H1 (cell line): ENCODE results near the gene ETF1. TPM values are rescaled to one million over a fixed set of nuclear protein-coding genes. Genes with fewer than 3 reads are reported as not detected.

Experiments
- CTCF ChIA-PET: fragments of 300-600 bp; sonication (Branson Sonifier 250); formaldehyde crosslinking; loops from one replicate; lab custom pipeline; 2021; ENCODE audit not compliant: partially characterized antibody; lab: Charles Lee
- POLR2A ChIA-PET: fragments of 300-600 bp; sonication (Branson Sonifier 250); formaldehyde crosslinking; loops from one replicate; lab custom pipeline; 2021; ENCODE audit warnings: inconsistent platforms; ENCODE audit not compliant: partially characterized antibody; lab: Charles Lee
- DNase-seq, 2 experiments: peaks; one replicate each; pipeline versions ENCODE4 v3.0.0 to v3.0.0-alpha.2; 2010 to 2022; ENCODE audit warnings: low spot score in 2 of 2, low read depth in 1 of 2, mixed read lengths in 1 of 2
- FAIRE-seq: peaks from 2 replicates; lab custom pipeline; 2011; peaks lifted over from hg19 to GRCh38; lab: Jason Lieb, UNC
- H2AFZ ChIP-seq: 2 replicates; pipeline ENCODE4 v1.8.1; 2012; ENCODE audit warnings: low read length, inconsistent platforms
- H2AK5ac ChIP-seq: 2 replicates; pipeline ENCODE4 v1.6.1; 2013; ENCODE audit warnings: low read depth, low read length
- H2BK120ac ChIP-seq: replicated peaks from 2 replicates; pipeline ENCODE3; 2013; ENCODE audit warnings: low read depth, low read length, inconsistent platforms
- H2BK12ac ChIP-seq: 2 replicates; pipeline ENCODE4 v1.6.1; 2013; ENCODE audit warnings: low read depth, low read length
- H2BK15ac ChIP-seq: 2 replicates; pipeline ENCODE4 v1.6.1; 2013; ENCODE audit warnings: low read length
- H2BK20ac ChIP-seq: 2 replicates; pipeline ENCODE4 v1.6.1; 2013; ENCODE audit warnings: low read length
- H2BK5ac ChIP-seq: 2 replicates; pipeline ENCODE4 v1.6.1; 2013; ENCODE audit warnings: low read depth, low read length
- H3K14ac ChIP-seq: 2 replicates; pipeline ENCODE4 v1.6.1; 2013; ENCODE audit warnings: inconsistent platforms; ENCODE audit not compliant: insufficient read length
- H3K18ac ChIP-seq: 2 replicates; pipeline ENCODE4 v1.6.1; 2013; ENCODE audit warnings: low read length; ENCODE audit errors: extremely low read depth
- H3K23ac ChIP-seq: 2 replicates; pipeline ENCODE4 v1.6.1; 2013; ENCODE audit warnings: inconsistent platforms; ENCODE audit not compliant: insufficient read length
- H3K23me2 ChIP-seq: 2 replicates; pipeline ENCODE4 v1.6.1; 2013; ENCODE audit warnings: low read depth, low read length
- H3K27ac ChIP-seq: 2 replicates; pipeline ENCODE4 v1.6.1; 2011; ENCODE audit warnings: low read depth, low read length, inconsistent platforms
- H3K27me3 ChIP-seq, 4 experiments: replicated peaks in 1 of 4; 1 replicate in 1 of 4; 2 replicates in 3 of 4; pipeline versions ENCODE4 v1.6.1 to v1.8.1; 2011 to 2013; ENCODE audit warnings: low read length in 3 of 4, mild to moderate bottlenecking in 3 of 4, inconsistent platforms in 2 of 4, mixed read lengths in 2 of 4, moderate library complexity in 1 of 4; ENCODE audit not compliant: control insufficient read depth in 3 of 4, insufficient read depth in 3 of 4; ENCODE audit errors: extremely low read depth in 1 of 4
- H3K36me3 ChIP-seq, 4 experiments: 2 replicates each; pipeline versions ENCODE4 v1.6.1 to v1.8.1; 2011 to 2013; ENCODE audit warnings: mild to moderate bottlenecking in 4 of 4, low read length in 3 of 4, moderate library complexity in 2 of 4, control low read depth in 1 of 4, inconsistent platforms in 1 of 4; ENCODE audit not compliant: insufficient read depth in 4 of 4, control insufficient read depth in 2 of 4
- H3K4ac ChIP-seq: replicated peaks from 2 replicates; pipeline ENCODE3; 2013; ENCODE audit warnings: low read length, low read depth, mixed read lengths, inconsistent platforms; ENCODE audit not compliant: insufficient read length
- H3K4me1 ChIP-seq, 4 experiments: replicated peaks in 1 of 4; 1 replicate in 1 of 4; 2 replicates in 3 of 4; pipeline versions ENCODE4 v1.6.1 to v1.8.1; 2011 to 2013; ENCODE audit warnings: low read length in 3 of 4, inconsistent platforms in 2 of 4, mixed read lengths in 1 of 4; ENCODE audit not compliant: insufficient read depth in 4 of 4, control insufficient read depth in 3 of 4
- H3K4me2 ChIP-seq, 2 experiments: 2 replicates each; pipeline versions ENCODE4 v1.6.1 to v1.8.1; 2011 to 2013; ENCODE audit warnings: low read depth in 2 of 2, low read length in 2 of 2, control low read depth in 1 of 2, inconsistent platforms in 1 of 2, mild to moderate bottlenecking in 1 of 2; ENCODE audit not compliant: insufficient read depth in 1 of 2
- H3K4me3 ChIP-seq, 4 experiments: fragments of 200-600, 300-600 bp in 1 of 4; sonication (generic), shearing (Covaris generic), sonication (Bioruptor Twin) in 1 of 4; 2 replicates each; pipeline versions ENCODE4 v1.5.1 to v1.8.1; 2011 to 2016; ENCODE audit warnings: low read length in 4 of 4, low read depth in 3 of 4, control low read depth in 2 of 4, inconsistent platforms in 2 of 4, mild to moderate bottlenecking in 2 of 4, mixed read lengths in 1 of 4, moderate library complexity in 1 of 4; ENCODE audit not compliant: insufficient read depth in 2 of 4; ENCODE audit errors: extremely low read depth in 1 of 4
- H3K56ac ChIP-seq: replicated peaks from 2 replicates; pipeline ENCODE3; 2013; ENCODE audit warnings: low read depth, mild to moderate bottlenecking, mixed read lengths, low read length, inconsistent platforms; ENCODE audit not compliant: insufficient read length
- H3K79me1 ChIP-seq: 2 replicates; pipeline ENCODE4 v1.6.1; 2013; ENCODE audit warnings: low read depth, low read length, control low read depth
- H3K79me2 ChIP-seq, 2 experiments: 2 replicates each; pipeline versions ENCODE4 v1.6.1 to v1.8.1; 2012 to 2013; ENCODE audit warnings: low read length in 2 of 2, mild to moderate bottlenecking in 2 of 2, inconsistent platforms in 1 of 2; ENCODE audit not compliant: insufficient read depth in 2 of 2, control insufficient read depth in 1 of 2
- H3K9ac ChIP-seq, 4 experiments: replicated peaks in 1 of 4; 1 replicate in 1 of 4; 2 replicates in 3 of 4; pipeline versions ENCODE4 v1.6.1 to v1.8.1; 2011 to 2013; ENCODE audit warnings: low read depth in 3 of 4, low read length in 3 of 4, control low read depth in 2 of 4, mild to moderate bottlenecking in 2 of 4, moderate library complexity in 2 of 4, inconsistent platforms in 1 of 4; ENCODE audit errors: extremely low read depth in 1 of 4
- H3K9me3 ChIP-seq, 2 experiments: 2 replicates each; pipeline versions ENCODE4 v1.6.1 to v1.8.1; 2012 to 2013; ENCODE audit warnings: mild to moderate bottlenecking in 2 of 2, moderate library complexity in 2 of 2, control low read depth in 1 of 2, inconsistent platforms in 1 of 2, low read depth in 1 of 2, low read length in 1 of 2, mixed read lengths in 1 of 2; ENCODE audit not compliant: insufficient read depth in 2 of 2
- H4K20me1 ChIP-seq, 2 experiments: replicated peaks in 1 of 2; 2 replicates each; pipeline versions ENCODE3 to v1.8.1; 2011 to 2013; ENCODE audit warnings: inconsistent platforms in 2 of 2, low read length in 2 of 2, mild to moderate bottlenecking in 1 of 2; ENCODE audit not compliant: insufficient read depth in 2 of 2, control insufficient read depth in 1 of 2
- H4K5ac ChIP-seq: 2 replicates; pipeline ENCODE4 v1.6.1; 2013; ENCODE audit warnings: low read length, low read depth, mixed read lengths, inconsistent platforms; ENCODE audit not compliant: insufficient read length
- H4K8ac ChIP-seq: 2 replicates; pipeline ENCODE4 v1.8.0; 2013; ENCODE audit warnings: mild to moderate bottlenecking, moderate library complexity, low read length, inconsistent platforms; ENCODE audit not compliant: insufficient read depth; ENCODE audit errors: extremely low read depth
- H4K91ac ChIP-seq: replicated peaks from 2 replicates; pipeline ENCODE3; 2013; ENCODE audit warnings: low read length, mixed read lengths, inconsistent platforms; ENCODE audit not compliant: insufficient read length
- CEBPB ChIP-seq: IDR thresholded peaks from 2 replicates; pipeline ENCODE4 v1.6.1; 2012; ENCODE audit warnings: low read depth, low read length
- EGR1 ChIP-seq: IDR thresholded peaks from 2 replicates; pipeline ENCODE4 v1.6.1; 2011; ENCODE audit warnings: low read depth, low read length, borderline replicate concordance
- EP300 ChIP-seq, 2 experiments: IDR thresholded peaks; 1 replicate in 1 of 2; 2 replicates in 1 of 2; pipeline ENCODE4 v1.6.1; 2011 to 2012; ENCODE audit warnings: low read depth in 2 of 2, low read length in 2 of 2, mild to moderate bottlenecking in 2 of 2, borderline replicate concordance in 1 of 2, inconsistent platforms in 1 of 2, moderate library complexity in 1 of 2
- EZH2 ChIP-seq: fragments of 200-600 bp; sonication (generic); IDR thresholded peaks from 2 replicates; pipeline ENCODE4 v1.7.1; 2012; ENCODE audit warnings: low read depth, mild to moderate bottlenecking, moderate library complexity, low read length, inconsistent platforms; ENCODE audit not compliant: severe bottlenecking
- JUN ChIP-seq: IDR thresholded peaks from 2 replicates; pipeline ENCODE4 v1.6.1; 2011; ENCODE audit warnings: low read depth, mild to moderate bottlenecking, improper control_type of control experiment, low read length
- KDM5A ChIP-seq: fragments of 200-600 bp; IDR thresholded peaks from 2 replicates; pipeline ENCODE4 v1.7.1; 2012; ENCODE audit warnings: mild to moderate bottlenecking, low read length, inconsistent platforms, mixed read lengths
- PHF8 ChIP-seq: fragments of 200-600 bp; sonication (generic); conservative IDR thresholded peaks from 2 replicates; pipeline ENCODE4 v1.7.1; 2012; ENCODE audit warnings: low read depth, mild to moderate bottlenecking, inconsistent platforms, low read length, moderate library complexity
- POLR2A ChIP-seq, 2 experiments: IDR thresholded peaks; 1 replicate in 1 of 2; 2 replicates in 1 of 2; pipeline ENCODE4 v1.6.1; 2011; ENCODE audit warnings: low read depth in 2 of 2, low read length in 2 of 2, mild to moderate bottlenecking in 2 of 2; ENCODE audit errors: control extremely low read depth in 1 of 2
- RNF2 ChIP-seq: fragments of 200-900, 300-1000 bp; sonication (generic); IDR thresholded peaks from 2 replicates; pipeline ENCODE4 v1.7.1; 2016; ENCODE audit warnings: borderline replicate concordance, low read depth, mild to moderate bottlenecking, antibody characterized with exemption, low read length; ENCODE audit not compliant: poor library complexity, severe bottlenecking; ENCODE audit errors: missing control alignments
- SRF ChIP-seq: IDR thresholded peaks from 2 replicates; pipeline ENCODE4 v1.6.1; 2011; ENCODE audit warnings: mild to moderate bottlenecking, low read depth, low read length, moderate library complexity
- WGBS, 2 experiments: shearing (Covaris generic) in 1 of 2; methylation state at CpG; one replicate each; pipeline versions ENCODE4 v1.1.6 to v1.1.7; 2013 to 2015; ENCODE audit warnings: low lambda C conversion rate in 2 of 2, mixed read lengths in 2 of 2, inconsistent platforms in 1 of 2, low coverage in 1 of 2, missing lambda C conversion rate in 1 of 2; ENCODE audit not compliant: insufficient replicate concordance in 2 of 2, insufficient coverage in 1 of 2, insufficient read length in 1 of 2; ENCODE audit errors: extremely low coverage in 1 of 2, missing lambda C conversion rate in 1 of 2; 5-methylcytosine and 5-hydroxymethylcytosine counted together
- polyA plus RNA-seq, 7 experiments: library from polyadenylated mRNA; depleted of rRNA in 3 of 7; stranded (reverse) in 5 of 7; unstranded in 2 of 7; fragments of >200 nt in 5 of 7; fragments of 200-250 nt in 2 of 7; gene quantifications; 1 replicate in 5 of 7; 2 replicates in 1 of 7; 4 replicates in 1 of 7; pipeline versions ENCODE4 v1.2.1 to v1.2.3, GENCODE V29; 2011 to 2013; ENCODE audit warnings: missing spikeins in 2 of 7, mixed read lengths in 2 of 7
- total RNA-seq: library from RNA; stranded (reverse); fragmentation: NEBNext Ultra II Directional; extraction: Animal tissue kit (Norgen Biotek cat#: 25700); gene quantifications from 2 replicates; pipeline ENCODE4 v1.2.1, GENCODE V29; 2021

Gene ETF1
- total and polyA plus RNA-seq, 2 of the 8 experiments (the other 6 are each of a cell fraction or from before 2014, with no cell fraction given), result 50.5 to 168 TPM

DNA sequence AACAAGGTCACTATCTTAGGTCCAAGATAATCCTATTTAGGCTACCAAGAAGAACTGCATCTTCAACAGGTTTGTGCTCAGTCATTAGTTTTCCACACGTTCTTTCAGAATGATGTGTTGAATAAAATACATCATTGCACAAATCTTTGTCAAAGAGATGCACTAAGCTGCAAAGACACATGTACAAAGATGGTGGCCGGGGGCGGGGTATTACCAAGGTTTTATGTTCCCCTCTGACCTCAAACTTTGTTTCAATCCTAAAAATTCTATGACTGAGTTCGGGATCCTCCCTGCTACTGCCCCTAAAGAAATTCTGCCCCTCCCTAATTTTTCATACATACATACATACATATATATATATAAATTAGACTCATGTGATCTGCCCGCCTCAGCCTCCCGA, 17.9 kb upstream of the ETF1 start:
- Histone ChIP-seq H3K4me1 (no peaks in the 10 kb centered on the region), H2AFZ (no peak overlapping the region), H3K36me3 (peaks cover 46 to 96% (median 81%) of the 10 kb centered on the region in 4 experiments), H3K18ac (no peak overlapping the region), H2BK20ac (no peak overlapping the region), H3K4me2 (no peak overlapping the region), H4K91ac (no peak overlapping the region), H3K27me3 (no peaks in the 10 kb centered on the region), H3K23ac (no peak overlapping the region), H3K23me2 (no peaks in the 10 kb centered on the region), H3K4me3 (no peak overlapping the region), H4K8ac (no peak overlapping the region), H3K79me1 (peaks cover 3% of the 10 kb centered on the region)
- no peak for DNase-seq
- CTCF ChIA-PET, result no interaction called here
- FAIRE-seq, result no peak
- no peak for TF ChIP-seq PHF8
- no peak for TF ChIP-seq RNF2
- TF ChIP-seq JUN, result no peak
- no peak for TF ChIP-seq SRF
- TF ChIP-seq CEBPB, result no peak
- no peak for TF ChIP-seq POLR2A (IDR thresholded peaks at IDR 0.05; ENCODE audit: control extremely low read depth in 1 of 2, low read depth in 2 of 2, low read length in 2 of 2)
- no peak for TF ChIP-seq KDM5A
- TF ChIP-seq EZH2, result no peak
- no peak for TF ChIP-seq EP300 (IDR thresholded peaks at IDR 0.05; ENCODE audit: borderline replicate concordance in 1 of 2, low read depth in 2 of 2, low read length in 2 of 2)
- TF ChIP-seq EGR1, result no peak
- TF ChIP-seq, all 59 proteins: peak for 0
- Histone ChIP-seq H3K9ac (no peak overlapping the region), H3K14ac (no peak overlapping the region), H2BK15ac (no peak overlapping the region), H4K5ac (no peak overlapping the region), H2BK12ac (no peak overlapping the region), H3K79me2 (peaks cover 0 to 49% of the 10 kb centered on the region in 2 experiments; a peak in 2 of 4 replicates), H3K4ac (no peak overlapping the region), H2BK5ac (no peak overlapping the region), H3K27ac (no peak overlapping the region), H3K9me3 (no peaks in the 10 kb centered on the region), H2BK120ac (no peak overlapping the region), H3K56ac (no peak overlapping the region), H4K20me1 (peaks cover 11 to 20% of the 10 kb centered on the region in 2 experiments), H2AK5ac (no peak overlapping the region)
- POLR2A ChIA-PET, result interaction anchor here (0.7 to 26.9 kb wide), 4 partner anchors 6 to 135 kb away, joined by 3 to 1018 read pairs (median 510); partner anchors contain the start of genes ETF1 and HSPA9
- 89% methylated on average over 6 of the region's 6 CpGs; no CpG with 5 or more reads in 1 of the 2 experiments for WGBS, 2 experiments
